Measurements from ENCODE around the gene ISOC2. TPM values are rescaled to one million over a fixed set of nuclear protein-coding genes. Genes with fewer than 3 reads are reported as not detected.

ISOC2 gene
- total and polyA plus RNA-seq, 12 donors, result 18.1 to 181 (median 77.8) TPM

- H3K27me3 ChIP-seq, result no peaks in the 10 kb centered on the region
- TF ChIP-seq POLR2A (IDR thresholded peaks at IDR 0.05), result no peak
- TF ChIP-seq, protein P1, sequence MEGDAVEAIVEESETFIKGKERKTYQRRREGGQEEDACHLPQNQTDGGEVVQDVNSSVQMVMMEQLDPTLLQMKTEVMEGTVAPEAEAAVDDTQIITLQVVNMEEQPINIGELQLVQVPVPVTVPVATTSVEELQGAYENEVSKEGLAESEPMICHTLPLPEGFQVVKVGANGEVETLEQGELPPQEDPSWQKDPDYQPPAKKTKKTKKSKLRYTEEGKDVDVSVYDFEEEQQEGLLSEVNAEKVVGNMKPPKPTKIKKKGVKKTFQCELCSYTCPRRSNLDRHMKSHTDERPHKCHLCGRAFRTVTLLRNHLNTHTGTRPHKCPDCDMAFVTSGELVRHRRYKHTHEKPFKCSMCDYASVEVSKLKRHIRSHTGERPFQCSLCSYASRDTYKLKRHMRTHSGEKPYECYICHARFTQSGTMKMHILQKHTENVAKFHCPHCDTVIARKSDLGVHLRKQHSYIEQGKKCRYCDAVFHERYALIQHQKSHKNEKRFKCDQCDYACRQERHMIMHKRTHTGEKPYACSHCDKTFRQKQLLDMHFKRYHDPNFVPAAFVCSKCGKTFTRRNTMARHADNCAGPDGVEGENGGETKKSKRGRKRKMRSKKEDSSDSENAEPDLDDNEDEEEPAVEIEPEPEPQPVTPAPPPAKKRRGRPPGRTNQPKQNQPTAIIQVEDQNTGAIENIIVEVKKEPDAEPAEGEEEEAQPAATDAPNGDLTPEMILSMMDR (IDR thresholded peaks at IDR 0.05), result peak in 2 of 6 experiments; percentile 34 to 46
- WGBS, 4 donors, result 11 to 25% (median 17%) methylated on average over 3 to 4 of the region's 4 CpGs
- H3K4me1 ChIP-seq (replicated peaks in 1 of 2), result peaks cover 0 to 9% of the 10 kb centered on the region in 2 donors
- intact Hi-C loops (cut with DNase I), result no loop called here
- no peak overlapping the region for H3K4me3 ChIP-seq
- H3K27ac ChIP-seq, result no peak overlapping the region
- no peak for DNase-seq
- H3K9me3 ChIP-seq (replicated peaks in 1 of 3), result no peaks in the 10 kb centered on the region
- H3K36me3 ChIP-seq (replicated peaks in 1 of 2), result no peaks in the 10 kb centered on the region
These were observed 6.6 kb upstream of the ISOC2 start for GRCh38 chr19:55468054-55468393.

- Histone ChIP-seq H3K4me1 (replicated peaks in 1 of 2) (peaks cover 0 to 9% of the 10 kb centered on the region in 2 donors), H3K27ac (no peak overlapping the region), H3K27me3 (no peaks in the 10 kb centered on the region), H3K4me3 (no peak overlapping the region), H3K9me3 (replicated peaks in 1 of 3) (no peaks in the 10 kb centered on the region), H3K36me3 (replicated peaks in 1 of 2) (no peaks in the 10 kb centered on the region)
- intact Hi-C loops (cut with DNase I), result loop anchor here in 1 of 2 donors (2.0 kb wide), 1 partner anchor 35 kb away; no protein-coding TSS in a partner anchor
- TF ChIP-seq POLR2A (IDR thresholded peaks at IDR 0.05), result no peak
- TF ChIP-seq, protein P1 (IDR thresholded peaks at IDR 0.05), result peak; percentile 81 to 100 (median 94)
- 22 to 49% (median 27%) methylated on average over 16 to 29 of the region's 29 CpGs for WGBS, 4 donors
- DNase-seq, result peak in 5 of 7 donors; percentile 56 to 71 (median 70)
These were observed 6.0 kb upstream of the ISOC2 start for GRCh38 chr19:55467236-55468053.

DNA sequence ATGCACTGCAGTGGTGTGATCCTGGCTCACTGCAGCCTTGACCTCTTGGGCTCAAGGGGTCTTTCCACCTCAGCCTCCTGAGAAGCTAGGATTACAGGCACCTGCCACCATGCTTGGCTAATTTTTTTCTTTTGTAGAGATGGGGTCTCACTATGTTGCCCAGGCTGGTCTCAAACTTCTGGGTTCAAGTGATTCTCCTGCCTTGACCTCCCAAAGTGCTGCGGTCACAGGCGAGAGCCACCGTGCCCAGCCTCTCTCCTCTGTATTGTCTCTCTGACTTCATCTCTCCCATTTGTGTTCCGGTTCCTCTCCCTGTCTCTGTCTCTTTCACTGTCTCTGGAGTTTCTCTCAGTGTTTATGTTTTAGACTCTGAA lies 4.8 kb upstream of the ISOC2 start:
- TF ChIP-seq, protein P1 (IDR thresholded peaks at IDR 0.05), result no peak
- intact Hi-C loops (cut with DNase I), result loop anchor here in 1 of 2 donors (2.0 kb wide), 1 partner anchor 37 kb away; no protein-coding TSS in a partner anchor

GRCh38 chr19:55465460-55466240 lies 4.2 kb upstream of the ISOC2 start:
- WGBS, 4 donors, result 67 to 89% (median 82%) methylated on average over 6 to 11 of the region's 11 CpGs
- Histone ChIP-seq H3K4me1 (replicated peaks in 1 of 2) (peaks cover 7 to 15% of the 10 kb centered on the region in 2 donors), H3K27me3 (no peaks in the 10 kb centered on the region), H3K4me3 (no peak overlapping the region), H3K36me3 (replicated peaks in 1 of 2) (no peaks in the 10 kb centered on the region), H3K9me3 (replicated peaks in 1 of 3) (no peaks in the 10 kb centered on the region), H3K27ac (no peak overlapping the region)
- TF ChIP-seq, protein P1 (IDR thresholded peaks at IDR 0.05), result no peak
- TF ChIP-seq POLR2A (IDR thresholded peaks at IDR 0.05), result no peak
- DNase-seq, result no peak
- intact Hi-C loops (cut with DNase I), result loop anchor here in 1 of 2 donors (2.0 kb wide), 1 partner anchor 37 kb away; no protein-coding TSS in a partner anchor

More for the DNA sequence above, 4.8 kb upstream of the ISOC2 start:
- Histone ChIP-seq H3K4me3 (no peak overlapping the region), H3K27ac (no peak overlapping the region), H3K4me1 (replicated peaks in 1 of 2) (peaks cover 1 to 13% of the 10 kb centered on the region in 2 donors), H3K9me3 (replicated peaks in 1 of 3) (no peaks in the 10 kb centered on the region), H3K27me3 (no peaks in the 10 kb centered on the region), H3K36me3 (replicated peaks in 1 of 2) (no peaks in the 10 kb centered on the region)
- 86 to 93% (median 91%) methylated on average over 4 of the region's 4 CpGs for WGBS, 4 donors
- no peak for DNase-seq

Measured in adrenal gland (tissue), 12 donors.